Subcutaneous abdominal adipose tissue (tissue), 5 donors: ENCODE measurements around the gene LRRC43.

ENCODE experiments used
- H3K27ac ChIP-seq: one replicate; pipeline ENCODE4 v1.7.0; 2013; ENCODE audit warnings: low read depth, mild to moderate bottlenecking, inconsistent platforms, low read length, moderate library complexity
- H3K27me3 ChIP-seq, 5 donors: one replicate each; pipeline ENCODE4 v1.7.0; 2013; ENCODE audit warnings: low read length in 5 of 5, inconsistent platforms in 1 of 5; ENCODE audit not compliant: control insufficient read depth in 5 of 5, insufficient read depth in 4 of 5
- H3K36me3 ChIP-seq, 5 donors: one replicate each; pipeline ENCODE4 v1.7.0; 2013; ENCODE audit warnings: low read length in 5 of 5; ENCODE audit not compliant: control insufficient read depth in 5 of 5, insufficient read depth in 5 of 5
- H3K4me1 ChIP-seq, 5 donors: one replicate each; pipeline ENCODE4 v1.7.0; 2013; ENCODE audit warnings: low read length in 5 of 5, mild to moderate bottlenecking in 3 of 5, moderate library complexity in 1 of 5; ENCODE audit not compliant: control insufficient read depth in 5 of 5, insufficient read depth in 5 of 5
- H3K4me3 ChIP-seq, 5 donors: one replicate each; pipeline ENCODE4 v1.7.0; 2013; ENCODE audit warnings: low read length in 5 of 5, low read depth in 1 of 5
- H3K9ac ChIP-seq, 5 donors: one replicate each; pipeline ENCODE4 v1.7.0; 2013; ENCODE audit warnings: low read length in 5 of 5, mild to moderate bottlenecking in 4 of 5, moderate library complexity in 3 of 5
- H3K9me3 ChIP-seq, 5 donors: one replicate each; pipeline ENCODE4 v1.7.0; 2013; ENCODE audit warnings: low read length in 5 of 5; ENCODE audit not compliant: control insufficient read depth in 5 of 5
- donor health status: healthy.
- donor health status: healthy.
- donor health status: healthy.
- donor health status: healthy.
- donor health status: healthy.

Gene LRRC43

DNA sequence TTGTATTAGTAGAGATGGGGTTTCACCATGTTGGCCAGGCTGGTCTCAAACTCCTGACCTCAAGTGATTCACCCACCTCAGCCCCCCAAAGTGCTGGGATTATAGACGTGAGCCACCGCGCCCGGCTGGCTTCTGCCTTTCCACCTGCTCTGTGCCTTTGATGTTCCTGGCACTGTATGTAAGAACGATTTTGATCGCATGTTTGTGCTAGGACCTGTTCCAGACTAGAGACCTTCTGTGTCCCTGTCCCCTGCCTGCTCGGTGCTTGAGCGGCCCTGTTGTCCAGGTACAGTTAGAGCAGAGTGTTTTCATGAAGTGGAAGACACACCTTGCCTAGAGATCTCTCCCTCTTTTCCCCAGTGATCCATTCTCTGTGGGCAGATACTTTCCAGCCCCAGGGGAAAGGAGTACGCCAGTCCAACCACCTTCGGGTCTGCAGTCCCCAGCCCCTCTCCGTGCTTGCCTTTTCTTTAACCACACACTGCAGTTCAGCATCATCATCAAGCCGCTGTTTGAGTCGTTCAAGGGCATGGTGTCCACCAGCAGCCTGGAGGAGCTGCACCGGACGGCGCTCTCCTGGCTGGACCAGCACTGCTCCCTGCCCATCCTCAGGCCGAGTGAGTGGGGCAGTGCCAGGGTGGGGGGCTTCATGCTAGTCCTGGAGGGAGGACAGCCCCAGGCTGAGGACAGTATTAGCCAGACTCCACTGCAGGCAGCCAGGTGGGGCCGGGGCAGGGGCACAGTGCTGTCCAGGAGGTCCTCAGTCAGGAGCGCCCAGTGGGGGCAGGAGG is 42.3 kb upstream of the LRRC43 start:
- Histone ChIP-seq H3K9me3 (no peaks in the 10 kb centered on the region), H3K36me3 (peaks cover 0 to 82% (median 62%) of the 10 kb centered on the region in 5 donors), H3K27ac (no peak overlapping the region), H3K4me1 (no peaks in the 10 kb centered on the region), H3K4me3 (no peak overlapping the region), H3K9ac (no peak overlapping the region), H3K27me3 (no peaks in the 10 kb centered on the region)

DNA sequence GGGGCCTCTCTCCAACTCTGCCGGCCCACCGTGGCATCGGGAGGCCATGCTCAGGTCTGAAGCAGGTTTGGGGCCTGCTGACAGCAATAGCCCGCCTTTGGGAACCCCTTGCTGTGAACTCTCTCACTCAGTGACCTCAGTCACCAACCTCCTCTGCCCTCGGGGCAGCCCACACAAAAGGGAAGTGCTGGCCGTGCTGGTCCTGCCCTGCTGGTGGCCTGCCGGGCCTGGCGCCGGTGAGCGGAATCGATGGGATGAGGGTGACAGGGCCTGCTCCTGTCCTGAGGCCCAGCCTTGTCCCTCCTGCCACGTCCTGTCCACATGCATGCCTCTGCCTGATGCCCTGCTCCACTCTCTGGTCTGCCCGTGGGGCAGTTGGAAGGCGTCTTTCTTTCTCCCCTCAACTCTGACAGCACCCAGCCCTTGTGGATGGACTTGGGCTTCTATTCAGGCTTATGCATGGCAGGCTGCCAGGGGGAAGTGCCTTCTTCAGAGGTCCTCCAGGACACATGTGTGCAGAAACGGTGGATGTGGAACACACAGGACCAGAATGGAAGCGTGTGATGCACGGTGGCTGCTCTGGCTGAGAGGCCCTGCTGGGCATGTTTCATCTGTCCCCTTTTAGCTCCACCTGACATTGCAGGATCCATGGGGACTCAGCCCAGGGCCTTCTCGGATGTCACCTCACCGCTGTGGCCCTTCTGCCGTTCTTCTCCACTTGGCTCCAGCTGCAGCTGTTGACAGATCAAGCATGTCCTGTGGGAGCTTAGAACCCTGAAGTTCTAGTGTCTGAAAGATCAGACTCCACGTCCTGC is 40.8 kb upstream of the LRRC43 start:
- no peak overlapping the region for H3K9ac ChIP-seq
- H3K27me3 ChIP-seq: no peaks in the 10 kb centered on the region
- H3K9me3 ChIP-seq: no peaks in the 10 kb centered on the region
- no peak overlapping the region for H3K4me3 ChIP-seq
- H3K27ac ChIP-seq: no peak overlapping the region
- H3K4me1 ChIP-seq: no peaks in the 10 kb centered on the region
- peaks cover 0 to 72% (median 57%) of the 10 kb centered on the region in 5 donors for H3K36me3 ChIP-seq

DNA sequence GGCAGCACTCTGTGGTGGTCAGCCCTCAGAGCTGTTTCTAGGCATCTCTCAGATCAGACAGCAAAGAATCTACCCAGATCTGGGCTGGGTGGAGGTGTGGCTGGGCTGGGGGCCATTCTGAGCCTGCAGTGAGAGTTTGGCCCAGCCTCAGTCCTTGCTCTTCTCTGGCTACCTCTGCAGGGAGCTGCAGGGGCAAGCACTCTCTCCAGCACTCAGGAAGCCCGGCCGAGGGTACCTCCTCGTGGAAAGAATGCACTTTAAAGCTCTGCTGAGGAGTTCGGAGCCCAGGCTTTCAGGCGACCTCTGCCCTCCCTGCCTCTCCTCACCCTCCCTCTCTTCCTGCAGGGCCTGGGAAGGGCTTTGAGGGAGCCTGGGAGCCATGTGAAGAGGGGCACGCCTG is 40.1 kb upstream of the LRRC43 start:
- Histone ChIP-seq H3K27ac (no peak overlapping the region), H3K4me3 (no peak overlapping the region), H3K9me3 (no peaks in the 10 kb centered on the region), H3K9ac (no peak overlapping the region), H3K4me1 (no peaks in the 10 kb centered on the region), H3K36me3 (peaks cover 0 to 65% (median 57%) of the 10 kb centered on the region in 5 donors), H3K27me3 (no peaks in the 10 kb centered on the region)

DNA sequence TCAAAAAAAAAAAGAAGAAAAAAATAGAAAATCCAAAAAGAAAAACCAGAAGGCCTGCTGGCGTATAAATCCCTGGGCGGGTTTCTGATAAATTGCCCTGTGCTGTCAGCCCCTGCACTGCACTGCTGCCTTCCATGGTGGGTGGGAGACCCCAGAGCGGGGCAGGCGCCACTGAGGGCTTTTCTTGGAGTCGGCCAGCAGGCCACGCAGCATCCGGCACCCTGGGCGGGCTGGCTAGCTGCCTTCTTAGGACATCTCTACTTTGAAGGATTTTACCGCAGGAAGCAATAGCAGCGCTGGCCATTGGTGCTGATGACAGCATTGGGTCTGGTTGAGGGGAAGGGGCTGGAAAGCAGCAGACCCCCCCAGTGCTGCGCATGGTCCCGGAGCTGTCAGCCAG is 38.0 kb upstream of the LRRC43 start:
- H3K9me3 ChIP-seq: no peaks in the 10 kb centered on the region
- no peaks in the 10 kb centered on the region for H3K27me3 ChIP-seq
- H3K36me3 ChIP-seq: peaks cover 0 to 46% (median 39%) of the 10 kb centered on the region in 5 donors

DNA sequence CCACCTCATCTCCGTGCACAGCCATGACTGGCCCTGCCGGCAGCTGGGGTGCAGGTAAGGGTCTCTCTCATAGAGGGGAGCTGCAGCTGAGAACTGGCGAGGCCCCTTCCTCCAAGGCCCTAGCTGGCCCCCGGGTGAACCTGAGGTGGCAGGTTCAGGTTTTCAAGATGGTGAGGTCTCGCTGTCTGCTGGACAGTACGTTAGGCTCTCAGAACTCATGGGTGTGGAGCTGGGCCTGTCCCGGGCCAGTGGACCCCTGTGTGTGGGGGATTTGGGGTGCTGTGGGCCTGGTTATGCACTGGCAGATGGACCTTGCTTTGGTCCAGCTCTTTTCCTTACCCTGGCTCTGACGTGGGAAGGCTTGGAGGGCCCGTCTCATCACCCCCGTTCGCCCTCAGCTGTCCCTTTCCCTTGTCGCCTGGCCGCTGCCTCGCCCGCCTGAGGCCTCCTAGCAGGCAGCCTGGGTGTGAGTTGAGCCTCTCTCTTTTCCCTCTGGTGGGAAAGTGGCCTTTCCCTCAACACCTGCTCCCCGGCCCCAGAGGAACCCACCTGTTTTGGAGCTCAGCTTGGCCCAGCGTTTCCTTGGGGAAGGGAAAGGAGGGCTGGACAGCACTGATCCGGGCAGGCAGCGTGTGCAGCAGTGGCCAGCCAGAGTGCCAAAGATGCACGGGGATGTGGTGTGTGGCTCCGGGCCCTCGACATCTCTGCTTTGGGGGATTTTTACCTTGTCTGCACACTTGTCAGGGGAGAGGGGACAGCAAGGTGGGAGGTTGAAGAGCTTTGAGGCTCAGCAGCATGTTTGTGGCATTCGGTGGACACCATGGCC is 37.2 kb upstream of the LRRC43 start:
- H3K27me3 ChIP-seq: peaks cover 0 to 3% (median 0%) of the 10 kb centered on the region in 5 donors
- no peaks in the 10 kb centered on the region for H3K9me3 ChIP-seq
- H3K9ac ChIP-seq: no peak overlapping the region
- no peak overlapping the region for H3K27ac ChIP-seq
- no peaks in the 10 kb centered on the region for H3K4me1 ChIP-seq
- peaks cover 0 to 40% (median 35%) of the 10 kb centered on the region in 5 donors for H3K36me3 ChIP-seq
- H3K4me3 ChIP-seq: no peak overlapping the region

More for the DNA sequence above, 38.0 kb upstream of the LRRC43 start:
- no peak overlapping the region for H3K27ac ChIP-seq
- no peaks in the 10 kb centered on the region for H3K4me1 ChIP-seq
- no peak overlapping the region for H3K9ac ChIP-seq
- H3K4me3 ChIP-seq: no peak overlapping the region

DNA sequence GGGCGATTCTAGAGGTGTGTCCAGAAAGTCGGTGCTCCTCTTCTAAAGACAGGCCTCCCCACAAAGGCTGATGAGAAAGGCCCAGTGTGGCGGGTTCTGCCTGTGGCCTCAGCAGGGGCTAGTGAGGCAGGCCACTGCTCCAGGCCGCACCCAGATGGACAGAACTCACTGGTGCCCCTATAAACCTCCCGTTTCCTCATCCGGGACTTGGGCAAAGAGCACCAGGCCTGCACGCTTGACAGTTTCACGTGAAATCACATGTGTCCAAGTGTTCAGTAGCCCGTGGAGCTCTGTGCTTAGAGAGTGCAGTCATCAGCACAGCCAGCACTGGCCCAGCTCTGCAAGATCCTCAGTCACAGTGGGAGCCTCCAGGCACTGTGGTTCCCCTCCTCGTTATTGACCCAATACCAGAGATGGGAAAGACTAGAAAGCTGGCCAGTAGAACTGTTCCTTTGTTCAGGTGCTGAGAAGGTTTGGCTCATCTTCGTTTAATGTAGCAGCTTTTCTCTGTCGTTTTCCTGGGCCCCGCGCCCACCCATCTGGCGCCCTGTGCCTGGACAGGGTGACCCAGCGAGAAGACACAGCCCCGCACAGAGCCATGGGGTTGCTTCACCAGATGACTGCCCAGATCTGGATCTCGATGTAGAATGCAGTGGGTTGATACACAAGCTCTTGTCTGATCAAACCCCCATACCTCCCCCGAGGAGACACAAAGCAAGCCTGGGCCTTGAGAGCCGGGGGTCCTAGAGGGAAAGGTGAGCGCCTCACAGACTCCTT is 35.2 kb upstream of the LRRC43 start:
- Histone ChIP-seq H3K4me1 (no peaks in the 10 kb centered on the region), H3K36me3 (peaks cover 0 to 20% (median 15%) of the 10 kb centered on the region in 5 donors), H3K27ac (no peak overlapping the region), H3K9me3 (no peaks in the 10 kb centered on the region), H3K9ac (no peak overlapping the region), H3K27me3 (peaks cover 0 to 3% (median under 1%) of the 10 kb centered on the region in 5 donors), H3K4me3 (no peak overlapping the region)

DNA sequence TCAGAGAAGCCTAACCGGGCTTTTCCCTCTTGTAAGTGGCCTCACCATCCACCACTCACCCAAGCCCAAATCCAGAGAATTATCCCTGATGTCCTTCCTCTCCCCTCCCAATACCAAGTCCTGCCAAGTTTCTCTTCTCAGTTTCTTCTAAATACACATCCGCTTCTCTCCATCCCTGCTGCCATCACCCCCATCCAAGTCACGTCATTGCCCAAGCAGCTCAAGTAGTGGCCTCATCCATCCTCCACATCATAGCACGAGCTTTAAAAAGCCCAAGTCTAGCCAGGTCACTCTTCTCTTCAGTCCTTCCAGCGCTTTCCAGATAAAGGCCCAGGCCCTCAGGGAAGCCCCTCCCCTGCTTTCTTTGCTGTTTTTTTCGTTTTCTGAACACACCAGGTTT is 34.3 kb upstream of the LRRC43 start:
- H3K4me1 ChIP-seq: no peaks in the 10 kb centered on the region
- H3K27me3 ChIP-seq: peaks cover 0 to 4% (median 3%) of the 10 kb centered on the region in 5 donors
- H3K9me3 ChIP-seq: no peaks in the 10 kb centered on the region
- H3K36me3 ChIP-seq: peaks cover 0 to 10% (median 6%) of the 10 kb centered on the region in 5 donors
- no peak overlapping the region for H3K9ac ChIP-seq
- H3K4me3 ChIP-seq: no peak overlapping the region
- H3K27ac ChIP-seq: no peak overlapping the region

DNA sequence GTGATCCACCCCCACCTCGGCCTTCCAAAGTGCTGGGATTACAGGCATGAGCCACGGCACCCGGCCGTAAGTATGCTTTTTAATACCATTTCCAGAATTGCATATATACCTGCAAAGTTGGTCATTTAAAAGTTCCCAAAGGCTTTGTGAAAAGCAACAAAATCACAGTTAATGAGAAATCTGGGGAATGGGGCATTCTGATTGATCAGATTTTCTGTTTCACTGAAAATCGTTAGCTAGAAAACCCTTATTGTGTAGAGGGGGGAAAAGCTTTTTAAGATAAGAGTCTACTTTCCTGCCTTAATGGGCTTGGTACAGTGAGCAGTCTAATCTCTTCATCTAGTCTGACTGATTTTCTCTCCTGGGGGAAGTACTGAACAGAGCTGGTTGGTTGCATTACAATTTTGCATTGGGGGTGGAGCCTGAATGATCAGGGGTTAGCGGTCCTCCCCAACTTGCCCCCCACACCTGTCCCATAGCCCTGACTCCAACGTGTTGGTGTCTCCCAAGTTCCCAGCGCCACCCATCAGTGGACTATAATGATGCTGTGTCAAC is 32.7 kb upstream of the LRRC43 start:
- H3K27ac ChIP-seq: no peak overlapping the region
- H3K9ac ChIP-seq: no peak overlapping the region
- peaks cover 0 to 2% (median 0%) of the 10 kb centered on the region in 5 donors for H3K36me3 ChIP-seq
- H3K4me3 ChIP-seq: no peak overlapping the region
- H3K27me3 ChIP-seq: peaks cover 0 to 4% (median 3%) of the 10 kb centered on the region in 5 donors
- no peaks in the 10 kb centered on the region for H3K4me1 ChIP-seq
- H3K9me3 ChIP-seq: no peaks in the 10 kb centered on the region

DNA sequence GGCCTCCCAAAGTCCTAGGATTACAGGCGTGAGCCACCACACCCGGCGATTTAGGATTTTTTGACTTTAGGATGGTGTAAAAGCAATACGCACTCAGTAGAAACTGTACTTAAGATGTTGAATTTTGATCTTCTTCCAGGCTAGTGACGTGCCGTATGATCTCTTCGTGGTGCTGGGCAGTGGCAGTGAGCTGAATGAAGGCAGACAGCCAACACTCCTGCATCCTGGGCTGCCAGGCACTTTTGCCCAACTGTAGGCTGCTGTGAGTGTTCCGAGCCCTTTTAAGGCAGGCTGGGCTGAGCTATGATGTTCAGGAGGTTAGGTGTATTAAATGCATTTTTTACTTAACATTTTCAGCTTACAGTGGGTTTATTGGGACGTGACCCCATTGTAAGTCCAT is 30.2 kb upstream of the LRRC43 start:
- no peak overlapping the region for H3K27ac ChIP-seq
- no peaks in the 10 kb centered on the region for H3K4me1 ChIP-seq
- no peak overlapping the region for H3K4me3 ChIP-seq

More for the DNA sequence above, 30.2 kb upstream of the LRRC43 start:
- Histone ChIP-seq H3K9ac (no peak overlapping the region), H3K9me3 (no peaks in the 10 kb centered on the region), H3K36me3 (no peaks in the 10 kb centered on the region), H3K27me3 (peaks cover 0 to 10% (median 3%) of the 10 kb centered on the region in 5 donors)
